ENCODE data around the gene DRAM1.

- TF ChIP-seq CTCF (conservative IDR thresholded peaks at IDR 0.05; ENCODE audit: low read depth, low read length) (no peak), POLR2A (IDR thresholded peaks at IDR 0.05; ENCODE audit: low read depth, low read length) (no peak; the same call in 1 of the 2 replicates), RFX5 (IDR thresholded peaks at IDR 0.05; ENCODE audit: low read depth, low read length) (no peak), CHD1 (IDR thresholded peaks at IDR 0.05; ENCODE audit: low read depth, low read length) (no peak)
Observed at GRCh38 chr12:101876322-101876860, 989 bp upstream of the DRAM1 start.

All from IMR-90 (cell line).